ENCODE measurements around the gene FEZF2.

The FEZF2 gene

GRCh38 chr3:62373215-62373614 is at the start of gene FEZF2:
FEZF2 (minus strand) TSS chr3:62373550; CDS start chr3:62372868, 682 bp downstream.
- DNase-seq (ENCODE audit: low spot score): no peak

- DNase-seq (ENCODE audit: low spot score): no peak
Observed at GRCh38 chr3:62421207-62421606, 47.9 kb upstream of the FEZF2 start.

GRCh38 chr3:62416144-62416543 is 42.8 kb upstream of the FEZF2 start:
- DNase-seq (ENCODE audit: low spot score): no peak

GRCh38 chr3:62415312-62415801 is 42.0 kb upstream of the FEZF2 start:
- DNase-seq (ENCODE audit: low spot score): no peak

- DNase-seq (ENCODE audit: low spot score): no peak
Observed at GRCh38 chr3:62414786-62415185, 41.4 kb upstream of the FEZF2 start.

DNA sequence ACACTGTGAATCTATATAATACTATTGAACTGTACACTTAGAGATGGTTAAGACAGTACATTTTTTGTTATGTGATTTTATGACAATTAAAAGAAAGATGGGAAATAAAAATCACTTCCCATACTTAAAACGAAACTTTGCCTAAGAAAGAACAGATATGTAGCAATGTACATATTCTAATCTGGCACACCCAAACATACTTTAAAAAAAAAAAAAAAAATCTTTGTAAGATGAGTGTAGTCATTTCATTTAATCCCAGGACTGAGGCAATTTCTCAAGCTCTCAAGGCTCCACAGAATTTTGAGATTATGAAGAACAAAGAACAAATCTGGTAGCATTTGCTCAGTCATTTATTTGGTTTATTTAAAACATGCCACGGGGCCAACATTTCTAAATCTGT is 40.3 kb upstream of the FEZF2 start:
- DNase-seq (ENCODE audit: low spot score): no peak

DNA sequence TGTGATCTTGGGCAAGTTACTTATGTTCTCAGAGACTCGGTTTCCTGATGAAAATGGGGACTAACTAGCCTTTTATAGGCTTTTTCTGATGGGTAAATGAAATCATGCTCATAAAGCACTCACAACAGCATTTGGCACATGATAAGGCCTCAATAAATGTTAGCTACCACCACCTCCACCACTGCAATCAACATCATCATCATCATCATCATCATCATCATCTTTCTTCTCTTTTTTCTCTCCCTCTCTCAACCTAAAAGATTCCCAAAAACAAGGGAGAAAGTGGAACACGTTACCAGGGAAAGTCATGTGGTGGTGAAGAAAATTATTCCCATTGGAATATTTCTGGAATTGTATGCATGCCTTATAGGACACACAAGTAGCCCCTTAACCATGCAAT is 33.6 kb upstream of the FEZF2 start:
- no peak for DNase-seq (ENCODE audit: low spot score)

DNA sequence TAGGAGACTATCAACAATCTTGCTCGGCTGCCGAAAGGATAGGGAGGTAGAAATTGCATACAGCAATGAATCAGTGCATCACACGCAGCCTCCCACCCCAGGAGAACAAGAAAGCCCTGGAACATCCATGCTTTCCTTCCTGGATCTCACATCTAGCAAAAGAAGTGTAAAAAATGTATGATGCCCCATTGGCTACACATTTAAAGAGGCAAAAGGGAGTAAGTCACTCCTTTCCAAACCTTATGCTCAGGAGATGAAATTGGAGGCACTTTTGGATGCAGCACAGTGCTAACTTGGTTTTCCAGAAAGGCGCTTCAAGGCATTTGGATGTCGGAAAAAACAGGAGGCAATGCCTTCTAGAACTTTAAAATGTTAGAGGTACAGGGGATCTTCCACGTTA is 32.2 kb upstream of the FEZF2 start:
- no peak for DNase-seq (ENCODE audit: low spot score)

- no peak for DNase-seq (ENCODE audit: low spot score)
Observed at GRCh38 chr3:62405135-62405534, 31.8 kb upstream of the FEZF2 start.

DNA sequence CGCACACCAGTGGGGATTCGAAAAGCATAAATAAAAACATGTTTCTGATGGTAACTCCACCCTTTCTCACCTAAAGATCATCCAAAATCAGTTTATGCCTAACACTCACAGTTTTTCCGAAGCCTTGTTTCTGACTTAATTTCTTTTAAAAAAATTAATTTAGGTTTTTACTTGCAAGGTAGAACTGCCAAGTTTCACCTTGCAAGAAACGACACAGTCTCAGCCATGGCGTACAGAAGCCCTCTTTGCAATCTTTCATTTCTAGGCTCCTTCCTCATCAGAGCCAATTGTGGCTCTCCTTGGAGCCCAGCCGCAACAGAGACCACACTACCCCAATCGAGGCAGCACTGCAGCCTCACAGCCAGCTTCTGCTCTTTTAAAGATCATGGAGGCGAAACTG is 31.0 kb upstream of the FEZF2 start:
- no peak for DNase-seq (ENCODE audit: low spot score)

DNA sequence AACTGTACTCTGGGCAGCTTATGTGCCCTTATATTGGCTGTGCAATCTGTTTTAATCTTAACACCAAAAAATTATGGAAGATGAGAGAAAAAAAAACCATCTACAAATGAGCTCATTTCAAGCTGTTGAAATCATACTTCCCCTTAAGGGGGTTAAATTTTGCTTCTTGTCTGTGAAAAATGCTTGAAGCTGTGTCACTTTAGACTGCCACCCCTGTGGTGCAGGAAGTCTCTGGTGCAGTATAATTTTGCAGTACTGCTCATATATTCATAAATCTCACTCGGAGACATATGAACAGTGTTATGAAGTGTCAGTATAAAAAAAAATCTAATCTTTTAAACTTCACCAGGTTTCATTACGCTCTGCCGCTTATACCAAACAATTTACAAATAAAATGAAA is 30.4 kb upstream of the FEZF2 start:
- no peak for DNase-seq (ENCODE audit: low spot score)

DNA sequence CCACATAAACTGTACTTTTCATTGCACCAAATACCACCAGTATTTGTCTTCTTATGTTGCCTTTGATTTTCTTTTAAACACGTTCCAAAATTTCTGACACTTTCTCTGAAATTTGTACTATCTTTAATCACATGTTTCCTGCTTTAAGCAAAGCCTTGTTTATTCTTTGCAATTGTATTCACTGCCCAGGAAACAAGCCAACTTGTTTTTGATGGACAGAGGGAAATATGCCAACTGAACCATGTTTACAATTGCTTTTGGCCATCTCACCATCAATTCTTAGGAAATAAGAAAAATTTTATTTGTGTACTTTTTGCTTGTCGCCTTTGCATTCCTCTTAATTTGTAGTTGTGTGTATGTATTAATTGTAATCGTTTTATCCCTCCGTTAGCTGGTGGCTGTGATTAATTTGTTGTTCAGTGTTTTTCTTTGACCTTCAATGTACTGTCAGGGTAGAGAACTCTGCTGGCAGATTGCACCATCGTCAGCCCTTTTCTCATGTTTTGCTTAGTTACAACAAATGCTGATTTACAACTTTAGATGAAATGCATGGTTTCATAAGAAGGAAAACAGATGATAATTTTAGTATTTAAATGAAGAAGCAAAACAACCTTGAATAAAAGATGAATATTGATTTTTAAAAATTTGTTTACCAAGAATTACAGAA is 19.4 kb upstream of the FEZF2 start:
- DNase-seq (ENCODE audit: low spot score): no peak

DNA sequence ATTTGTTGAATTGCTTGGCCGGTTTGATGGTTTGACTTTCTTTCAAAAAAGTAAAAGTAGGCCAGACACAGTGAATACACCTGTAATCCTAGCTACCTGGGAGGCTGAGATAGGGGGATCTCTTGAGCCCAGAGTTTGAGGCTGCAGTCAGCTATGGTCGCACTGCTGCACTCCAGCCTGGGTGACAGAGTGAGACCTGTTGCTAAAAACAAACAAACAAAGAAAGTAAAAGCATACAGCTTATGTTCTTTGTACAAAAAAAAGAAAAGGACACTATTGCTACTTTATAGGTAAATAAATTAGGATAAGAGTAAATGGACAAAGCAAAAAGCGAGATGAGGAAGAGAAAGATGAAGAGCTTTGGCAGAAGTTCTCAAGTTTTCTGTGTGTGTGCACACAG is 13.9 kb upstream of the FEZF2 start:
- DNase-seq (ENCODE audit: low spot score): no peak

DNA sequence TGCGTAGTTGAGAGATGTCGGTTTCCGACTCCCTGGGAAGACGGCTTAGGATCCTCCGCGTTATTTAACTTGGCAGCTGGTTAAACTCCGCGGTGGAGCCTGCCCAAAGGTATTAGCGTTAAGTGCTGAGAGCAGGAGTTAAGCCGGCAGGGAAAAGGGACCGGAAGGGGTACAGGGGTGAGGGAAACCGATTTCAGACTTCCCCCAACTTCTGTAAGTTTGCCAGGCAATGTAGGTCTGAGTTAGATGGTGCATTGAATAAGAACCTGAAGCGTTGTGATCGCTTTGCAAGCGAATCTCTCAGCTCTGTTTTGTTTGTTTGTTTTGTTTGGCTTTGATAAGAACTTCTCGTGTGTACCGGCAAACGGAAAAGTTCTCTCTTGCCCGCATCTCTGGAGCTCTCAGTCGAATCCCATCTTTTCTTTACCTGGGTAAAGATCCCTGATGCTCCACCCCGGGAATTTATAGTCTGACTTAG is 6.0 kb upstream of the FEZF2 start:
- DNase-seq (ENCODE audit: low spot score): no peak

GRCh38 chr3:62378921-62379320 is 5.6 kb upstream of the FEZF2 start:
- DNase-seq (ENCODE audit: low spot score): no peak

GRCh38 chr3:62378311-62378789 is 5.0 kb upstream of the FEZF2 start:
- DNase-seq (ENCODE audit: low spot score): no peak

- no peak for DNase-seq (ENCODE audit: low spot score)
Observed at GRCh38 chr3:62376906-62377877, 3.8 kb upstream of the FEZF2 start.

- no peak for DNase-seq (ENCODE audit: low spot score)
Observed at GRCh38 chr3:62376454-62376720, 3.0 kb upstream of the FEZF2 start.

DNA sequence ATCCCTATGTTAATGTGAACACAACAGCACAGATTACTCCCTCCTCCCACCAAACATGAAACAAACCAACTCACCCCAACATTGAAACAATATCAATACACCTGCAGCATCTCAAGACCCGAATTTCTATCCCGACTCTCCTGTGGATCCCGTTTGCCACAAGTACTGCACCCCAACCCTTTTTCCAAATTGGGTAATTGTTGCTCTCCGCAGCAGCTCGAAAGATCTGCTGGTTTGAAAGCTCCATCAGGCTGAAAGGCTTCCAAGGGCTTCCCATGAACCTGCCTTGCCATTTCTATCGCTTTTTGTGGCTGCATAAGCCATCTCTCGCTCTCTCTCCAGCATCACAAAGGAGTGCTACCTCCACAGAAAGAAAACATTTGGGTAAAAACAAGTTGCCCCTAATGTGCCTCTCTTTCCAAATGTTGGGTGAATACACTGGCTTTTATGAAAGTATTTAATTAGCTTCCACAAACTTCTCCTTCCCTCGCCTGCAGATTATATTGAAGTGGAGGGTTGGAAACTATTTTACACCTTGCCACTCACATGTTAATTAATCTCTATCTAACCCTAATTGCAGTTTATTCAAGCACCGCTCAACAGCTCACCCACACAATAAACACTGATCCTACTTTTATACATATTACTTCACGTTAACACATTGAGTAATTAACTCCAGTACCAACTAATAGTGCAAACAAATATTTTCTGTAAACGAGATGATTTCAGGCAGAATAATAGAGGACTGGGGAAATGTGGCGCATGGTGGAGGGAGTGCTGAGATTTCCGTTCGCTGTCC is 2.5 kb upstream of the FEZF2 start:
- no peak for DNase-seq (ENCODE audit: low spot score)

GRCh38 chr3:62374341-62375218 is 1.2 kb upstream of the FEZF2 start:
- DNase-seq (ENCODE audit: low spot score): no peak

DNA sequence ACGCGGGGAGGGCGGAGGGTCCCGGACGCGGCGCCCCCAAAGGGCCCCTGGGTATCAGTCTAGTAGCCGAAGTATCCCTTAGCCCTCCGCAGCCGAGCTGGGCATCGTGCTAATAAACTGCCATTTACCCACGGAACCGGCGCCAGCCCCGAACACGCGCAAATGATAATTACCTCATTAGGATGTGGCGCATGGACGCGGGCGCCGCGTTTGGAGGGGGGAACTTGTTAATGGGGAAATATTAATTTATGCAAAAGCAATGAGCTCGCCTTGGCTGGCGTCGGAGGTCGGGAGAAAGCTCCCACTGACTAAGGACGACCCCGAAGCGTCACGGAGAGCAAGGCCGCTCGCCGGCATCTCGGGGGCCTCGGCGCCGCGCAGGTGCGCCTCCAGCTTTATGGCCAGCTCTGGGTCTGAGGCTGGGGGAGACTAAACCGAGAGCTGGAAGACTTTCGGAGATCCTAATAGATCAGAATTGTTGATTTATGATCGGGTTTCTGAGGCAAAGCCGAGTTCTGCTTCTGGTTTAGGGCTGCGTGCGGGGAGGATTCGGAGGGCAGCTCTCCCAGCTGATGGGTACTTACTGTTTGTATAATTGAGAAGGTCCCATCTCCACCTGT is 474 bp upstream of the FEZF2 start:
- no peak for DNase-seq (ENCODE audit: low spot score)
